ENCODE data around the gene LRRC9. TPM values are rescaled to one million over a fixed set of nuclear protein-coding genes. Genes with fewer than 3 reads are reported as not detected.

Gene LRRC9
- total RNA-seq, 1 donor from 2014 or later = not detected

DNA sequence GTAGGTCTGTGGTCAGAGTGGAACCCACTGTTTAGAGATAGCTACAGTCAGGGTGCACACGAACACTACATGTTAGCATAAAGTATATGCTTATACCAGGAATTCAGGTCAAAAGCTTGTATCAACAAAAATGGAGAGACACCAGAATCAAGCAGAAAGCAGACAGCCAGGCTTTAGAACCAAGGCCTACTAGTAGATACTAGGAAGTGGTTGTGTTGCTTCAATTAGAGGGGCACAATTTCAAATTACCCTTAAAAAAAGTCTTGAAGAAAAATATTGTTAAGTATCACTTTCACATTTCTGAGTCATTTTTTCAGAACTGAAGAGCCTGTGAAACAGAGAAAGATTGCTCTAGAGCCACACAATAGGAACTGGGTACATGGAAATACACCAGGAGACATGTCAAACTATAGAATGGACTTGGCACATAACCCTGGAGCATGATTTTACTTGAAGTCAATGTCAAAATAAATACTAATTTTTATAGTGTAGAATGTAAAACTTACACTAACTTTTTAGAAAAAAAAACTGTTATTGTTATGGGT is 41.6 kb downstream of the LRRC9 start:
- DNase-seq (no peak), ATAC-seq (no peak)
- H3K4me1 ChIP-seq = no peaks in the 10 kb centered on the region
- intact Hi-C loops (cut with DNase I) = loop anchor here (10.0 kb wide), 1 partner anchor 223 kb away; no protein-coding TSS in a partner anchor
- no peaks in the 10 kb centered on the region for H3K9me3 ChIP-seq
- no peaks in the 10 kb centered on the region for H3K36me3 ChIP-seq
- H3K27ac ChIP-seq = no peak overlapping the region
- no peak overlapping the region for H3K4me3 ChIP-seq
- H3K27me3 ChIP-seq = no peaks in the 10 kb centered on the region
- TF ChIP-seq, protein P1, sequence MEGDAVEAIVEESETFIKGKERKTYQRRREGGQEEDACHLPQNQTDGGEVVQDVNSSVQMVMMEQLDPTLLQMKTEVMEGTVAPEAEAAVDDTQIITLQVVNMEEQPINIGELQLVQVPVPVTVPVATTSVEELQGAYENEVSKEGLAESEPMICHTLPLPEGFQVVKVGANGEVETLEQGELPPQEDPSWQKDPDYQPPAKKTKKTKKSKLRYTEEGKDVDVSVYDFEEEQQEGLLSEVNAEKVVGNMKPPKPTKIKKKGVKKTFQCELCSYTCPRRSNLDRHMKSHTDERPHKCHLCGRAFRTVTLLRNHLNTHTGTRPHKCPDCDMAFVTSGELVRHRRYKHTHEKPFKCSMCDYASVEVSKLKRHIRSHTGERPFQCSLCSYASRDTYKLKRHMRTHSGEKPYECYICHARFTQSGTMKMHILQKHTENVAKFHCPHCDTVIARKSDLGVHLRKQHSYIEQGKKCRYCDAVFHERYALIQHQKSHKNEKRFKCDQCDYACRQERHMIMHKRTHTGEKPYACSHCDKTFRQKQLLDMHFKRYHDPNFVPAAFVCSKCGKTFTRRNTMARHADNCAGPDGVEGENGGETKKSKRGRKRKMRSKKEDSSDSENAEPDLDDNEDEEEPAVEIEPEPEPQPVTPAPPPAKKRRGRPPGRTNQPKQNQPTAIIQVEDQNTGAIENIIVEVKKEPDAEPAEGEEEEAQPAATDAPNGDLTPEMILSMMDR (IDR thresholded peaks at IDR 0.05) = no peak

DNA sequence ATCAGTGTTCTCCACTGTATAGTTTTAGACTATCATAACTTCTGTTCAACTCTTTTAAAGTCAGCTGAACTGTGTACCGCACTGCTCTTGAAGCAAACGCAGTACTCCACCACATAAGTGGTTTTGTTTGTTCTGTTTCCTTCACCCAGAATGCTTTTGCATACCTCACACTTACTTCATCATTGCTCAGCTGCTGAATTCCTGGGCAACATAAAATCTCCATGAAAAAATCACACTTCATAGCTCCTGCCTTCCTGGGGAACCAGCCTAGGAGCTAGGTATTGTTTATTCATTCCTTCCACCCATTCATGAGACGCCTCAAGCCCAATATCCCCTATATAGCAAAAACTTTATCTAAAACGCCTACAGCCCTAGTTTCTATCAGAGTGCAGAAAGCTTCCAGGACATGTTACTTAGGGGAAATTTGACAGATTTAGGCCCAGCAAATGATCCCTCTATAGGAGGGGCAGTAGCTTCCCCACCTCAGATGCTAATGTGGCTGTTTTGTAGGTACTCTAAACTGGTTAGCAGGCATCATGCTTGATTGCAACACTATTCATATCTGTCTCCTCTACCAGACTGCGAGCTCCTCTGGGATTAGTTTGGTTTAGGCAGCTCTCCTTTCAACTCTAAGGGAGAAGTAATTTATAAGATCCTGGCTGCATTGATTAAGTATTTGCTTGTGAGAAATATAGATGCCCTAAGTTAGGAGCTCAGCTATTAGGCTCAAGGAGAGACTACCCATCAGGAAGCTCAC is 44.5 kb downstream of the LRRC9 start:
- Histone ChIP-seq H3K27me3 (no peaks in the 10 kb centered on the region), H3K4me3 (no peak overlapping the region), H3K36me3 (no peaks in the 10 kb centered on the region), H3K4me1 (no peaks in the 10 kb centered on the region), H3K27ac (no peak overlapping the region), H3K9me3 (no peaks in the 10 kb centered on the region)
- intact Hi-C loops (cut with DNase I) = loop anchor here (10.0 kb wide), 1 partner anchor 220 kb away; no protein-coding TSS in a partner anchor
- TF ChIP-seq, protein P1 (IDR thresholded peaks at IDR 0.05) = no peak
- peak; percentile 66 for ATAC-seq
- DNase-seq = no peak

DNA sequence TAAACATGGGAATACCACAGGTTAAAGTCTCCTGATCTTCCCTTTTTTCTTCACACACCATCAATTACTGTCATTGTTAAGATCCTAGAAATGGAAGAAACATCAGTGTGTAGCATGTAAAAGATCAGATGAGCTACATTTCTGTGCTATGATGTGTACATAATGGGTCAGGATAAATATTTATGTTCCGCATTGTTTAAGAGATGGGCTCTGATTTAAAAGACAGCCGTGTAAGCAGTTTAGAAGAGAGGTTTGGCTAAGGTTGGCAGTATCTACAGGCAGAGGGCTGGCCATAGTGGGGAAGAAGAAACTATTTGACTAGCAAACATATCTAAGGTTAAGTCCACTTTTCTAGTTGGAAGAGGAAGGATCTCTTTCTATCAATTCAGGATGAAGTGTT is 49.4 kb downstream of the LRRC9 start:
- TF ChIP-seq, protein P1 (IDR thresholded peaks at IDR 0.05) = no peak
- H3K36me3 ChIP-seq = no peaks in the 10 kb centered on the region
- H3K4me3 ChIP-seq = no peak overlapping the region
- no peaks in the 10 kb centered on the region for H3K9me3 ChIP-seq
- ATAC-seq (no peak), DNase-seq (no peak)
- H3K4me1 ChIP-seq = no peaks in the 10 kb centered on the region
- H3K27me3 ChIP-seq = no peaks in the 10 kb centered on the region
- intact Hi-C loops (cut with DNase I) = loop anchor here (10.0 kb wide), 1 partner anchor 215 kb away; no protein-coding TSS in a partner anchor
- H3K27ac ChIP-seq = no peak overlapping the region

DNA sequence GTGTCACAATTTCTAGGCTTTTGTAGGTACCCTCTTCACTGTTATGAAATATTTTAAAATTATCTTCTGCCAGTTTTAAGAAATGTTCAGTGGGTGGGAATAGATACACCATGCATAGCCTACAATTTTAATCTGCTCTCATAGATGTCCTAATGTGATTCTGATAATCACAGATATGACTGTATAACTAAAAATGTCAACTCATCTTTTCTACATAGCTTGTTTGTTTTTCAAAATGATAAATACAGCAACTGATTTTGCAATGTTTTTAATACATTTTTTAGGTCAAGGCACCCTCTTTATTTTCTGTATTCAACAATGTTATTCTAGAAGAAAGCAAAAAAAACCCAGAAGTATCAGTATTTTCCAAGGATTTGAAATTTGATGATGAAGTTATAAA is 61.6 kb downstream of the LRRC9 start:
- Histone ChIP-seq H3K9me3 (no peaks in the 10 kb centered on the region), H3K36me3 (no peaks in the 10 kb centered on the region), H3K27me3 (no peaks in the 10 kb centered on the region), H3K4me3 (no peak overlapping the region), H3K27ac (no peak overlapping the region), H3K4me1 (no peaks in the 10 kb centered on the region)
- ATAC-seq (no peak), DNase-seq (no peak)
- TF ChIP-seq, protein P1 (IDR thresholded peaks at IDR 0.05) = no peak
- intact Hi-C loops (cut with DNase I) = no loop called here

DNA sequence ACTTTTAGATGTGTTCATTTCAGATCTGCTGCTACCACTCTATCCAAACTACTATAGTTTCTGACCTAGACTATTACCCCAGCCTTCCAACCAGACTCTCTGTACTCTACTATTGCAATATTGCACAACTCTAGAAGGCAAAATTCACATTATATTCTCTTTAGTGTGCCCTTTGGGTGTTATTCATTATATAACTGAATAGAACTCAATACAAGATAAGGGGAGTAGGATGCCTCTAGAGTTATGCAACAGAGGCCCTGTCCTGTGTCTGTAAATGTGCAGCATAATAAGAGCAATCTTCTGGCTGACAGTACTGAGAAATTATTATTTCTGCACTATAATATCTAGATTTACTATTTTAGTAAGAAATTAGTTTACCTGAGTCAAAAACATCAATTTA is 63.1 kb downstream of the LRRC9 start:
- Histone ChIP-seq H3K27me3 (no peaks in the 10 kb centered on the region), H3K4me3 (no peak overlapping the region), H3K27ac (no peak overlapping the region), H3K36me3 (no peaks in the 10 kb centered on the region), H3K4me1 (no peaks in the 10 kb centered on the region), H3K9me3 (no peaks in the 10 kb centered on the region)
- TF ChIP-seq, protein P1 (IDR thresholded peaks at IDR 0.05) = no peak
- ATAC-seq (no peak), DNase-seq (no peak)
- intact Hi-C loops (cut with DNase I) = no loop called here
